Measurements from ENCODE around the gene KIF25. TPM values are rescaled to one million over a fixed set of nuclear protein-coding genes. Genes with fewer than 3 reads are reported as not detected.

KIF25 gene
- polyA plus RNA-seq, 2 of the 4 experiments (the other 2 are of a cell fraction) = 0.06 to 0.13 TPM

GRCh38 chr6:168015482-168016175 is 18.2 kb downstream of the KIF25 start:
- TF ChIP-seq GATA3 (IDR thresholded peaks at IDR 0.05; ENCODE audit: borderline replicate concordance) (no peak), USF2 (IDR thresholded peaks at IDR 0.05) (no peak)
- H3K27ac ChIP-seq = no peak overlapping the region
- H3K4me1 ChIP-seq = no peaks in the 10 kb centered on the region
- H3K9me3 ChIP-seq = peaks cover 22% of the 10 kb centered on the region
- ATAC-seq = no peak
- CTCF ChIA-PET = no interaction called here
- no peak for DNase-seq (ENCODE audit: low read depth in 1 of 2, low spot score in 1 of 2)
- H3K4me2 ChIP-seq = no peak overlapping the region
- no peak overlapping the region for H3K4me3 ChIP-seq
- FAIRE-seq = no peak
- POLR2A ChIA-PET = no interaction called here
- WGBS (ENCODE audit: missing lambda C conversion rate) = 69% methylated on average over 14 of the region's 14 CpGs

- DNase-seq (ENCODE audit: low read depth in 1 of 2, low spot score in 1 of 2) = no peak
- no peak for FAIRE-seq
- H3K9me3 ChIP-seq = peaks cover 16% of the 10 kb centered on the region
- no peak overlapping the region for H3K4me3 ChIP-seq
- POLR2A ChIA-PET = no interaction called here
- TF ChIP-seq RNF2 (IDR thresholded peaks at IDR 0.05; ENCODE audit: borderline replicate concordance, low read depth) = no peak
- no peak for TF ChIP-seq HDAC2 (IDR thresholded peaks at IDR 0.05)
- no peak for TF ChIP-seq E2F6 (IDR thresholded peaks at IDR 0.05; ENCODE audit: borderline replicate concordance, low read depth)
- no peak for TF ChIP-seq JUN (IDR thresholded peaks at IDR 0.05)
- no peak for TF ChIP-seq CBX8 (IDR thresholded peaks at IDR 0.05)
- TF ChIP-seq CHD4 (IDR thresholded peaks at IDR 0.05; ENCODE audit: borderline replicate concordance) = no peak
- no peak for TF ChIP-seq MAZ (IDR thresholded peaks at IDR 0.05; ENCODE audit: borderline replicate concordance, low read depth, low read length)
- TF ChIP-seq ATOH8 (CRISPR knock-in tag; IDR thresholded peaks at IDR 0.05; ENCODE audit: low read depth) = no peak
- TF ChIP-seq HOXB5 (CRISPR knock-in tag; IDR thresholded peaks at IDR 0.05) = no peak
- TF ChIP-seq CBX2 (IDR thresholded peaks at IDR 0.05; ENCODE audit: borderline replicate concordance, low read depth) = no peak
- no peak for TF ChIP-seq ELK1 (IDR thresholded peaks at IDR 0.05; ENCODE audit: low read depth, low read length)
- TF ChIP-seq RFX5 (IDR thresholded peaks at IDR 0.05) = no peak
- TF ChIP-seq NPAS2 (CRISPR knock-in tag; IDR thresholded peaks at IDR 0.05; ENCODE audit: borderline replicate concordance) = no peak
- TF ChIP-seq CEBPB (IDR thresholded peaks at IDR 0.05) = no peak
- no peak for TF ChIP-seq CHD2 (IDR thresholded peaks at IDR 0.05; ENCODE audit: low read length, partially characterized antibody)
- TF ChIP-seq BHLHE40 (IDR thresholded peaks at IDR 0.05; ENCODE audit: low read depth, low read length) = no peak
- H3K4me1 ChIP-seq = no peaks in the 10 kb centered on the region
- CTCF ChIA-PET = no interaction called here
- no peak overlapping the region for H3K27ac ChIP-seq
- WGBS (ENCODE audit: missing lambda C conversion rate) = 87% methylated on average over 18 of the region's 18 CpGs
- H3K4me2 ChIP-seq = no peak overlapping the region
- no peak for ATAC-seq
Observed at GRCh38 chr6:168016176-168016620, 18.7 kb downstream of the KIF25 start.

- no peak for ATAC-seq
- FAIRE-seq = no peak
Observed at GRCh38 chr6:168016721-168017525, 19.5 kb downstream of the KIF25 start.

More at GRCh38 chr6:168016721-168017525, 19.5 kb downstream of the KIF25 start:
- H3K9me3 ChIP-seq = peaks cover 11% of the 10 kb centered on the region
- ChIA-PET CTCF (no interaction called here), POLR2A (no interaction called here)
- no peak for DNase-seq (ENCODE audit: low read depth in 1 of 2, low spot score in 1 of 2)
- no peak overlapping the region for H3K4me2 ChIP-seq
- no peak overlapping the region for H3K27ac ChIP-seq
- H3K4me1 ChIP-seq = no peaks in the 10 kb centered on the region
- TF ChIP-seq PHF8 (IDR thresholded peaks at IDR 0.05; ENCODE audit: borderline replicate concordance, low read depth) (no peak), MYC (IDR thresholded peaks at IDR 0.05; ENCODE audit: borderline replicate concordance, low read length) (no peak), HOXB5 (CRISPR knock-in tag; IDR thresholded peaks at IDR 0.05) (no peak), TP53 (CRISPR knock-in tag; IDR thresholded peaks at IDR 0.05) (no peak), POLR2A (IDR thresholded peaks at IDR 0.05; ENCODE audit: low read length) (no peak), ZSCAN20 (CRISPR knock-in tag; IDR thresholded peaks at IDR 0.05) (no peak), RNF2 (IDR thresholded peaks at IDR 0.05; ENCODE audit: borderline replicate concordance, low read depth) (no peak)
- no peak overlapping the region for H3K4me3 ChIP-seq
- WGBS (ENCODE audit: missing lambda C conversion rate) = 81% methylated on average over 11 of the region's 18 CpGs

All from A549 (cell line).